Measurements from ENCODE around the gene FOCAD. TPM values are rescaled to one million over a fixed set of nuclear protein-coding genes. Genes with fewer than 3 reads are reported as not detected.
"Not testable (repeated sequence)": the region's sequence is repeated elsewhere in the genome, so short reads cannot be mapped to it uniquely, and the experiment has no call there.

The FOCAD gene
- total RNA-seq, 1 experiment from 2014 or later = 17.1 TPM

DNA sequence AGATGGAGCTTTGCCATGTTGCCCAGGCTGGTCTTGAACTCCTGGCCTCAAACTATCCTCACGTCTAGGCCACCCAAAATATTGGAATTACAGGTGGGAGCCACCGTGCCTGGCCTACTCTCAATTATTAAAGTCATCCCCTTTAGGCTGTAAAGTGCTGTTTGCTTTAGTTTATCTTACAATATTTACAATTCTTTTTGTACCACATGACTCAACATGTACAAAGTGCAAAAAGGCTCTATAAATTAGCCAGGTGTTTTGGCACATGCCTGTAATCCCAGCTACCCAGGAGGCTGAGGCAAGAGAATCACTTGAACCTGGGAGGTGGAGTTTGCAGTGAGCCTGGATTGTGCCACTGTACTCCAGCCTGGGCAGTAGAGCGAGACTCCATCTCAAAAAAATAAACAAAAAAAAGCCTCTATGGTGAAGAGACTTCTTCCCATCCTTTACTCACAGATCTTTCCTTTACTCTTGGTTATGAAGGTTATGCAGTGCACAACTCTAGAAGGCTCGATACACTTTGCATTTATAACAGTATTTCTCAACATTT is 33.2 kb upstream of the FOCAD start:
- Histone ChIP-seq H4K20me1 (ENCODE audit: insufficient read depth) (no peaks in the 10 kb centered on the region), H3K4me2 (no peak overlapping the region), H3K9me2 (ENCODE audit: insufficient read depth) (no peaks in the 10 kb centered on the region), H3K36me3 (ENCODE audit: low read depth) (no peaks in the 10 kb centered on the region), H3K27ac (no peak overlapping the region), H3K9me3 (ENCODE audit: insufficient read depth, low read depth) (no peaks in the 10 kb centered on the region), H3K27me3 (ENCODE audit: insufficient read depth, low read depth) (no peaks in the 10 kb centered on the region), H3F3A (ENCODE audit: insufficient read depth, low read depth) (no peaks in the 10 kb centered on the region), H3K79me2 (ENCODE audit: low read depth) (no peaks in the 10 kb centered on the region), H3K4me3 (no peak overlapping the region), H2AFZ (no peak overlapping the region), H3K4me1 (replicated peaks; ENCODE audit: insufficient read depth) (no peaks in the 10 kb centered on the region)
- DNase-seq = no peak
- BruUV-seq (replicated peaks) = no TSS peak
- ChIA-PET CTCF (no interaction called here), POLR2A (ENCODE audit: unreplicated experiment) (no interaction called here)
- intact Hi-C loops (cut with micrococcal nuclease; ENCODE audit: unreplicated experiment) = no loop called here
- TF ChIP-seq EZH2 (IDR thresholded peaks at IDR 0.05; ENCODE audit: low read depth) = no peak
- TF ChIP-seq, protein P1, sequence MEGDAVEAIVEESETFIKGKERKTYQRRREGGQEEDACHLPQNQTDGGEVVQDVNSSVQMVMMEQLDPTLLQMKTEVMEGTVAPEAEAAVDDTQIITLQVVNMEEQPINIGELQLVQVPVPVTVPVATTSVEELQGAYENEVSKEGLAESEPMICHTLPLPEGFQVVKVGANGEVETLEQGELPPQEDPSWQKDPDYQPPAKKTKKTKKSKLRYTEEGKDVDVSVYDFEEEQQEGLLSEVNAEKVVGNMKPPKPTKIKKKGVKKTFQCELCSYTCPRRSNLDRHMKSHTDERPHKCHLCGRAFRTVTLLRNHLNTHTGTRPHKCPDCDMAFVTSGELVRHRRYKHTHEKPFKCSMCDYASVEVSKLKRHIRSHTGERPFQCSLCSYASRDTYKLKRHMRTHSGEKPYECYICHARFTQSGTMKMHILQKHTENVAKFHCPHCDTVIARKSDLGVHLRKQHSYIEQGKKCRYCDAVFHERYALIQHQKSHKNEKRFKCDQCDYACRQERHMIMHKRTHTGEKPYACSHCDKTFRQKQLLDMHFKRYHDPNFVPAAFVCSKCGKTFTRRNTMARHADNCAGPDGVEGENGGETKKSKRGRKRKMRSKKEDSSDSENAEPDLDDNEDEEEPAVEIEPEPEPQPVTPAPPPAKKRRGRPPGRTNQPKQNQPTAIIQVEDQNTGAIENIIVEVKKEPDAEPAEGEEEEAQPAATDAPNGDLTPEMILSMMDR (conservative IDR thresholded peaks at IDR 0.05) = no peak

- BruUV-seq (replicated peaks) = no TSS peak
- Histone ChIP-seq H2AFZ (no peak overlapping the region), H3K27ac (no peak overlapping the region), H3K4me3 (no peak overlapping the region), H3K4me1 (replicated peaks; ENCODE audit: insufficient read depth) (no peaks in the 10 kb centered on the region), H3K9me2 (ENCODE audit: insufficient read depth) (no peaks in the 10 kb centered on the region), H3K9me3 (ENCODE audit: insufficient read depth, low read depth) (no peaks in the 10 kb centered on the region), H3K36me3 (ENCODE audit: low read depth) (no peaks in the 10 kb centered on the region), H3K79me2 (ENCODE audit: low read depth) (no peaks in the 10 kb centered on the region), H3F3A (ENCODE audit: insufficient read depth, low read depth) (no peaks in the 10 kb centered on the region), H4K20me1 (ENCODE audit: insufficient read depth) (no peaks in the 10 kb centered on the region), H3K27me3 (ENCODE audit: insufficient read depth, low read depth) (no peaks in the 10 kb centered on the region), H3K4me2 (no peak overlapping the region)
- no peak for DNase-seq
- POLR2A ChIA-PET (ENCODE audit: unreplicated experiment) = no interaction called here
- intact Hi-C loops (cut with micrococcal nuclease; ENCODE audit: unreplicated experiment) = no loop called here
- CTCF ChIA-PET = no interaction called here
- TF ChIP-seq, protein P1 (conservative IDR thresholded peaks at IDR 0.05) = no peak
Observed at GRCh38 chr9:20651939-20652338, 32.1 kb upstream of the FOCAD start.

DNA sequence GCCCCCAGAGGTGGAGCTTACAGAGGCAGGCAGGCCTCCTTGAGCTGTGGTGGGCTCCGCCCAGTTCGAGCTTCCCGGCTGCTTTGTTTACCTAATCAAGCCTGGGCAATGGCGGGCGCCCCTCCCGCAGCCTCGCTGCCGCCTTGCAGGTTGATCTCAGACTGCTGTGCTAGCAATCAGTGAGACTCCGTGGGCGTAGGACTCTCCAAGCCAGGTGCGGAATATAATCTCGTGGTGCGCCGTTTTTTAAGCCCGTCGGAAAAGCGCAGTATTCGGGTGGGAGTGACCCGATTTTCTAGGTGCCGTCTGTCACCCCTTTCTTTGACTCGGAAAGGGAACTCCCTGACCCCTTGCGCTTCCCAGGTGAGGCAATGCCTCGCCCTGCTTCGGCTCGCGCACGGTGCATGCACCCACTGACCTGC is 25.8 kb upstream of the FOCAD start:
- H3K27ac ChIP-seq; H2AFZ ChIP-seq; POLR2A ChIA-PET (ENCODE audit: unreplicated experiment); H3K4me3 ChIP-seq; H3K4me1 ChIP-seq (replicated peaks; ENCODE audit: insufficient read depth); DNase-seq; H4K20me1 ChIP-seq (ENCODE audit: insufficient read depth); intact Hi-C loops (cut with micrococcal nuclease; ENCODE audit: unreplicated experiment); H3K36me3 ChIP-seq (ENCODE audit: low read depth); BruUV-seq (replicated peaks); CTCF ChIA-PET; H3K79me2 ChIP-seq (ENCODE audit: low read depth); H3K9me2 ChIP-seq (ENCODE audit: insufficient read depth); H3F3A ChIP-seq (ENCODE audit: insufficient read depth, low read depth); H3K9me3 ChIP-seq (ENCODE audit: insufficient read depth, low read depth); H3K4me2 ChIP-seq; H3K27me3 ChIP-seq (ENCODE audit: insufficient read depth, low read depth): not testable (repeated sequence)
